CD4-positive, alpha-beta T cell (primary cell): ENCODE results near the gene B3GAT3. TPM values are rescaled to one million over a fixed set of nuclear protein-coding genes. Genes with fewer than 3 reads are reported as not detected.

ENCODE experiments used
- ATAC-seq: fragments of 200-7000 bp; cut with Tn5 transposase; one replicate; pipeline ENCODE4 v1.10.0; 2022; ENCODE audit warnings: mild to moderate bottlenecking; ENCODE audit not compliant: poor library complexity
- CTCF ChIA-PET: fragments of 350-600 bp; sonication (Branson Sonifier 250); formaldehyde crosslinking; loops from one replicate; lab custom pipeline; 2021; ENCODE audit warnings: antibody characterized with exemption, inconsistent platforms; lab: Charles Lee
- POLR2A ChIA-PET: fragments of 350-600 bp; sonication (Branson Sonifier 250); formaldehyde crosslinking; loops from one replicate; lab custom pipeline; 2021; ENCODE audit warnings: antibody characterized with exemption, inconsistent platforms; lab: Charles Lee
- DNase-seq, 14 experiments: peaks; one replicate each; pipeline ENCODE4 v3.0.0-alpha.2; 2013 to 2020; ENCODE audit warnings: mixed read lengths in 2 of 14
- H3K27ac ChIP-seq, 2 donors: one replicate each; pipeline versions ENCODE4 v1.5.1 to v1.7.0; 2013; ENCODE audit warnings: low read length in 2 of 2, low read depth in 1 of 2, mild to moderate bottlenecking in 1 of 2
- H3K27me3 ChIP-seq, 2 experiments: 1 replicate in 1 of 2; 2 replicates in 1 of 2; pipeline versions ENCODE4 v1.6.1 to v1.7.0; 2013; ENCODE audit warnings: low read length in 2 of 2, control low read depth in 1 of 2, mild to moderate bottlenecking in 1 of 2, moderate library complexity in 1 of 2; ENCODE audit not compliant: insufficient read depth in 2 of 2, control insufficient read depth in 1 of 2
- H3K36me3 ChIP-seq: one replicate; pipeline ENCODE4 v1.6.1; 2013; ENCODE audit warnings: low read length, control low read depth; ENCODE audit not compliant: insufficient read depth
- H3K4me1 ChIP-seq: one replicate; pipeline ENCODE4 v1.6.1; 2013; ENCODE audit warnings: low read length, control low read depth; ENCODE audit not compliant: insufficient read depth
- H3K4me3 ChIP-seq: one replicate; pipeline ENCODE4 v1.5.1; 2013; ENCODE audit warnings: mild to moderate bottlenecking, low read length, moderate library complexity
- H3K9me3 ChIP-seq, 2 experiments: 1 replicate in 1 of 2; 2 replicates in 1 of 2; pipeline versions ENCODE4 v1.6.1 to v1.7.0; 2013; ENCODE audit warnings: low read length in 2 of 2, mild to moderate bottlenecking in 2 of 2, control low read depth in 1 of 2, moderate library complexity in 1 of 2; ENCODE audit not compliant: control insufficient read depth in 1 of 2, insufficient read depth in 1 of 2
- H3K27ac Mint-ChIP-seq: one replicate; pipeline ENCODE4 v1.8.0; 2020; ENCODE audit warnings: mixed read lengths
- H3K27me3 Mint-ChIP-seq: one replicate; pipeline ENCODE4 v1.8.0; 2021; ENCODE audit warnings: mixed read lengths
- H3K36me3 Mint-ChIP-seq: one replicate; pipeline ENCODE4 v1.8.0; 2021; ENCODE audit warnings: low read depth, mixed read lengths
- H3K4me1 Mint-ChIP-seq: one replicate; pipeline ENCODE4 v1.8.0; 2021; ENCODE audit warnings: low read depth, mixed read lengths
- H3K4me3 Mint-ChIP-seq: one replicate; pipeline ENCODE4 v1.8.0; 2020; ENCODE audit warnings: mild to moderate bottlenecking, mixed read lengths
- H3K9me3 Mint-ChIP-seq: one replicate; pipeline ENCODE4 v1.8.0; 2020; ENCODE audit warnings: mixed read lengths
- CTCF ChIP-seq: fragments of 200-600 bp; IDR thresholded peaks from one replicate; pipeline ENCODE4 v1.8.0; 2022; ENCODE audit warnings: antibody characterized with exemption, mild to moderate bottlenecking
- intact Hi-C, 2 experiments: fragments of 100-400 bp; cut with DNase I in 1 of 2; cut with micrococcal nuclease in 1 of 2; formaldehyde crosslinking; loops; one replicate each; pipeline versions ENCODE4 v1.15.1 to v1.9.0; 2023 to 2025; cut with DNase I, micrococcal nuclease
- total RNA-seq, 174 experiments: library from RNA in 2 of 174; stranded (reverse) in 2 of 174; gene quantifications; one replicate each; pipeline ENCODE4 v1.2.3 and lab custom pipeline; 2021 to 2026

Gene B3GAT3
- total RNA-seq, 2 experiments from 2014 or later: 47.2 to 49.5 TPM

DNA sequence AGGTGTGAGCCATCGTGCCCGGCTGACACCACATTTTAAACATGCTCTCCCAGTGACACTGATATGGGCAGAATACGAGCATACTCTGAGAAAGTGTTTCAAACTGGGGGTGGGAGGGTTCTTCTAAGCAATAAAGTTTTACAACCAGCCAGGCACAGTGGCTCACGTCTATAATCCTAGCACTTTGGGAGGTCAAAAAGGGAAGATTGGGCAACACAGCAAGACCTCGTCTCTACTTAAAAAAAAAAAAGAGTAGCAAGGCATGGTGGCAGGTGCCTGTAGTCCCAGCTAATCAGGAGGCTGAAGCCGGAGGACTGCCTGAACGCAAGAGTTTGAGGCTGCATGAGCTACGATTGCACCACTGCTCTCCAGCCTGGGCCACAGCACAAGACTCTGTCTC lies 22.4 kb upstream of the B3GAT3 start:
- H3K27ac Mint-ChIP-seq: peak overlapping the region; percentile 99
- H3K36me3 ChIP-seq: peaks cover 41% of the 10 kb centered on the region
- DNase-seq (no peak), ATAC-seq (no peak)
- H3K4me1 ChIP-seq: peaks cover 60% of the 10 kb centered on the region
- no peaks in the 10 kb centered on the region for H3K9me3 Mint-ChIP-seq
- peak overlapping the region; percentile 65 for H3K4me3 Mint-ChIP-seq
- no peaks in the 10 kb centered on the region for H3K27me3 ChIP-seq
- peak overlapping the region in 1 of 2 donors; percentile 1 for H3K27ac ChIP-seq
- CTCF ChIA-PET: interaction anchor here (0.5 kb wide), 1 partner anchor 189 kb away, joined by 3 read pairs; the partner anchor contains the start of gene TEX54
- H3K4me3 ChIP-seq: no peak overlapping the region
- POLR2A ChIA-PET: interaction anchor here (0.6 to 7.0 kb wide), 4 partner anchors 21 to 63 kb away, joined by 3 to 77 read pairs (median 24); partner anchors contain the start of genes BSCL2, C11orf98, CSKMT and GNG3
- H3K9me3 ChIP-seq: no peaks in the 10 kb centered on the region
- H3K27me3 Mint-ChIP-seq: no peaks in the 10 kb centered on the region
- H3K4me1 Mint-ChIP-seq: peaks cover 43% of the 10 kb centered on the region
- peaks cover 44% of the 10 kb centered on the region for H3K36me3 Mint-ChIP-seq
- intact Hi-C loops: no loop called here
- TF ChIP-seq CTCF: no peak

GRCh38 chr11:62632492-62632891 lies 10.7 kb upstream of the B3GAT3 start:
- ChIA-PET CTCF (no interaction called here), POLR2A (interaction anchor here (1.9 kb wide), 1 partner anchor 41 kb away, joined by 5 read pairs; the partner anchor contains the start of gene TUT1)
- intact Hi-C loops: no loop called here

DNA sequence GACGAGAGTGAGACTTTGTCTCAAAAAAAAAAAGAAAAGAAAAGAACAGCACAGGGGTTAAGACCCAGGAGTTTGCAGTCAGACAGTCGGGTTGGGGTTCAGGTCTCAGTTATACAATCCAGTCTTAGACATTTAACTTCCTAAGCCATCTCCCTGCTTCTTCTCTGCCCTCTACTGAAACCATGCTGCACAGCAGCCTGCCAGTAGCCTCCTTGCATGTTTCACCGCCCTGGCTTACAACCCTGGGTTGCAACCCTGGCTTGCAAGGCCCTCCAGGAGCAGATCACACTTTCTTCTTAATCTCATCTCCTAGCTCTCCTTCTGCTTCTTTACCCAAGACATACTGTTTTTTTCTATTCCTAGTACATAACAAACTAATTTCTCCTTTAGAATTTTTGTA lies 5.9 kb upstream of the B3GAT3 start:
- Histone ChIP-seq H3K36me3 (peaks cover 72% of the 10 kb centered on the region), H3K4me1 (peaks cover under 1% of the 10 kb centered on the region), H3K27ac (no peak overlapping the region), H3K9me3 (no peaks in the 10 kb centered on the region), H3K27me3 (no peaks in the 10 kb centered on the region), H3K4me3 (no peak overlapping the region)
- no peak overlapping the region for H3K4me3 Mint-ChIP-seq
- POLR2A ChIA-PET: interaction anchor here (1.5 kb wide), 1 partner anchor 36 kb away, joined by 6 read pairs; the partner anchor contains the start of gene TUT1
- no peaks in the 10 kb centered on the region for H3K27me3 Mint-ChIP-seq
- no peaks in the 10 kb centered on the region for H3K9me3 Mint-ChIP-seq
- ATAC-seq: no peak
- intact Hi-C loops: no loop called here
- peak in 1 of 14 experiments; percentile 20 for DNase-seq
- CTCF ChIA-PET: no interaction called here
- TF ChIP-seq CTCF: no peak
- H3K36me3 Mint-ChIP-seq: peaks cover 82% of the 10 kb centered on the region
- H3K27ac Mint-ChIP-seq: no peak overlapping the region
- H3K4me1 Mint-ChIP-seq: no peaks in the 10 kb centered on the region

More at GRCh38 chr11:62632492-62632891, 10.7 kb upstream of the B3GAT3 start:
- DNase-seq (no peak), ATAC-seq (no peak)
- Histone ChIP-seq H3K27ac (no peak overlapping the region), H3K4me3 (no peak overlapping the region), H3K4me1 (peaks cover 27% of the 10 kb centered on the region), H3K9me3 (no peaks in the 10 kb centered on the region), H3K36me3 (peaks cover 92% of the 10 kb centered on the region), H3K27me3 (no peaks in the 10 kb centered on the region)
- Mint-ChIP-seq H3K9me3 (no peaks in the 10 kb centered on the region), H3K4me3 (no peak overlapping the region), H3K4me1 (peaks cover 19% of the 10 kb centered on the region), H3K36me3 (peaks cover 96% of the 10 kb centered on the region), H3K27ac (peak overlapping the region; percentile 30), H3K27me3 (no peaks in the 10 kb centered on the region)
- TF ChIP-seq CTCF: no peak
